H9 (cell line): ENCODE results near the gene PLGRKT. TPM values are rescaled to one million over a fixed set of nuclear protein-coding genes. Genes with fewer than 3 reads are reported as not detected.
"Not testable (repeated sequence)": the region's sequence is repeated elsewhere in the genome, so short reads cannot be mapped to it uniquely, and the experiment has no call there.

Experiments used
- DNase-seq: peaks from one replicate; pipeline ENCODE4 v3.0.0-alpha.2; 2017
- H2AFZ ChIP-seq: one replicate; pipeline ENCODE4 v1.6.1; 2013; ENCODE audit warnings: mild to moderate bottlenecking, low read length, control low read depth, moderate library complexity
- H2AK5ac ChIP-seq: 2 replicates; pipeline ENCODE4 v1.6.1; 2013; ENCODE audit warnings: low read length, control low read depth, mixed read lengths; ENCODE audit not compliant: insufficient read length
- H2BK120ac ChIP-seq: one replicate; pipeline ENCODE4 v1.6.1; 2013; ENCODE audit warnings: low read depth, mild to moderate bottlenecking, low read length, control low read depth, inconsistent platforms; ENCODE audit not compliant: poor library complexity, severe bottlenecking
- H2BK12ac ChIP-seq: 2 replicates; pipeline ENCODE4 v1.6.1; 2013; ENCODE audit warnings: low read length, control low read depth, mixed read lengths, low read depth; ENCODE audit not compliant: insufficient read length
- H2BK15ac ChIP-seq: 2 replicates; pipeline ENCODE4 v1.6.1; 2013; ENCODE audit warnings: low read depth, low read length, control low read depth
- H2BK20ac ChIP-seq: one replicate; pipeline ENCODE4 v1.6.1; 2013; ENCODE audit warnings: low read depth, mild to moderate bottlenecking, low read length, control low read depth, inconsistent platforms; ENCODE audit not compliant: poor library complexity, severe bottlenecking
- H2BK5ac ChIP-seq: 2 replicates; pipeline ENCODE4 v1.6.1; 2013; ENCODE audit warnings: low read length, control low read depth, mixed read lengths; ENCODE audit not compliant: insufficient read length
- H3K14ac ChIP-seq: 2 replicates; pipeline ENCODE4 v1.6.1; 2013; ENCODE audit warnings: low read length, control low read depth; ENCODE audit not compliant: insufficient read depth
- H3K18ac ChIP-seq: 2 replicates; pipeline ENCODE4 v1.6.1; 2013; ENCODE audit warnings: low read depth, mild to moderate bottlenecking, mixed read lengths, low read length, control low read depth; ENCODE audit not compliant: insufficient read length
- H3K23ac ChIP-seq: 2 replicates; pipeline ENCODE4 v1.6.1; 2013; ENCODE audit warnings: low read length, control low read depth, mixed read lengths, low read depth; ENCODE audit not compliant: insufficient read length
- H3K23me2 ChIP-seq: 2 replicates; pipeline ENCODE4 v1.6.1; 2013; ENCODE audit warnings: low read depth, mild to moderate bottlenecking, mixed read lengths, low read length, control low read depth; ENCODE audit not compliant: insufficient read length, poor library complexity, severe bottlenecking
- H3K27ac ChIP-seq: 2 replicates; pipeline ENCODE4 v1.5.1; 2013; ENCODE audit warnings: low read length, control low read depth, mixed read lengths, low read depth; ENCODE audit not compliant: insufficient read length
- H3K27me3 ChIP-seq: 2 replicates; pipeline ENCODE4 v1.6.1; 2013; ENCODE audit warnings: low read length, control low read depth, inconsistent platforms; ENCODE audit not compliant: insufficient read depth
- H3K4ac ChIP-seq: 2 replicates; pipeline ENCODE4 v1.6.1; 2013; ENCODE audit warnings: low read depth, mild to moderate bottlenecking, control low read depth, inconsistent platforms, low read length, moderate library complexity
- H3K4me1 ChIP-seq: 2 replicates; pipeline ENCODE4 v1.6.1; 2013; ENCODE audit warnings: low read length, control low read depth, inconsistent platforms; ENCODE audit not compliant: insufficient read depth
- H3K4me2 ChIP-seq: 2 replicates; pipeline ENCODE4 v1.6.1; 2013; ENCODE audit warnings: low read length, control low read depth, mixed read lengths; ENCODE audit not compliant: insufficient read length, insufficient read depth
- H3K56ac ChIP-seq: 2 replicates; pipeline ENCODE4 v1.6.1; 2013; ENCODE audit warnings: low read depth, mild to moderate bottlenecking, mixed read lengths, low read length, control low read depth; ENCODE audit not compliant: insufficient read length
- H3K79me1 ChIP-seq: 2 replicates; pipeline ENCODE4 v1.6.1; 2013; ENCODE audit warnings: low read depth, mild to moderate bottlenecking, moderate library complexity, low read length, control low read depth, inconsistent platforms; ENCODE audit not compliant: insufficient read depth, poor library complexity, severe bottlenecking
- H3K79me2 ChIP-seq: 2 replicates; pipeline ENCODE4 v1.6.1; 2013; ENCODE audit warnings: low read length, control low read depth, inconsistent platforms; ENCODE audit not compliant: insufficient read depth
- H3K9ac ChIP-seq: 2 replicates; pipeline ENCODE4 v1.6.1; 2013; ENCODE audit warnings: low read length, control low read depth, mixed read lengths; ENCODE audit not compliant: insufficient read length; ENCODE audit errors: extremely low read depth
- H3K9me3 ChIP-seq: one replicate; pipeline ENCODE4 v1.6.1; 2013; ENCODE audit warnings: low read depth, low read length, inconsistent platforms; ENCODE audit not compliant: control insufficient read depth
- H3T11ph ChIP-seq: one replicate; pipeline ENCODE4 v1.6.1; 2013; ENCODE audit warnings: mild to moderate bottlenecking, low read length, control low read depth, inconsistent platforms
- H4K20me1 ChIP-seq: one replicate; pipeline ENCODE4 v1.6.1; 2013; ENCODE audit not compliant: control insufficient read depth, insufficient read length, insufficient read depth
- H4K5ac ChIP-seq: 2 replicates; pipeline ENCODE4 v1.6.1; 2013; ENCODE audit warnings: low read depth, mild to moderate bottlenecking, mixed read lengths, low read length, control low read depth; ENCODE audit not compliant: insufficient read length
- H4K8ac ChIP-seq: replicated peaks from 2 replicates; pipeline ENCODE4 v1.6.1; 2013; ENCODE audit warnings: low read length, control low read depth, mixed read lengths, low read depth; ENCODE audit not compliant: insufficient read length
- H4K91ac ChIP-seq: 2 replicates; pipeline ENCODE4 v1.6.1; 2013; ENCODE audit warnings: low read depth, mild to moderate bottlenecking, moderate library complexity, mixed read lengths, low read length, control low read depth; ENCODE audit not compliant: insufficient read length
- H3K27ac Mint-ChIP-seq, 3 experiments: 2 replicates in 2 of 3; 3 replicates in 1 of 3; pipeline ENCODE4 v1.8.0; 2020 to 2021; ENCODE audit warnings: mixed read lengths in 3 of 3, mild to moderate bottlenecking in 1 of 3, moderate library complexity in 1 of 3
- H3K27me3 Mint-ChIP-seq: 2 replicates; pipeline ENCODE4 v1.8.0; 2021; ENCODE audit warnings: low read depth, mild to moderate bottlenecking, moderate library complexity, mixed read lengths
- H3K36me3 Mint-ChIP-seq, 3 experiments: 2 replicates in 2 of 3; 3 replicates in 1 of 3; pipeline ENCODE4 v1.8.0; 2020 to 2021; ENCODE audit warnings: low read depth in 3 of 3, mixed read lengths in 3 of 3; ENCODE audit not compliant: insufficient read depth in 1 of 3
- H3K4me1 Mint-ChIP-seq, 2 experiments: 2 replicates each; pipeline ENCODE4 v1.8.0; 2020; ENCODE audit warnings: mixed read lengths in 2 of 2
- H3K4me3 Mint-ChIP-seq, 2 experiments: 2 replicates in 1 of 2; 3 replicates in 1 of 2; pipeline ENCODE4 v1.8.0; 2020 to 2021; ENCODE audit warnings: mild to moderate bottlenecking in 2 of 2, mixed read lengths in 2 of 2, moderate library complexity in 1 of 2
- H3K9me3 Mint-ChIP-seq, 2 experiments: 2 replicates in 1 of 2; 3 replicates in 1 of 2; pipeline ENCODE4 v1.8.0; 2020; ENCODE audit warnings: mild to moderate bottlenecking in 2 of 2, mixed read lengths in 2 of 2, moderate library complexity in 1 of 2
- WGBS: extraction: QIAGEN DNeasy Blood & Tissue Kit; methylation state at CpG from one replicate; pipeline ENCODE4 v1.1.7; 2013; ENCODE audit warnings: missing lambda C conversion rate, low lambda C conversion rate, mixed read lengths; ENCODE audit not compliant: insufficient read length; ENCODE audit errors: extremely low coverage; 5-methylcytosine and 5-hydroxymethylcytosine counted together
- total RNA-seq: library from RNA; stranded (reverse); gene quantifications from 2 replicates; pipeline ENCODE4 v1.2.1, GENCODE V29; 2021
- TF ChIP-seq, protein P1 (sequence below): fragments of 200-600 bp; sonication (generic); conservative IDR thresholded peaks from 3 replicates; pipeline ENCODE4 v1.8.0; 2021; ENCODE audit warnings: antibody characterized with exemption, mild to moderate bottlenecking

PLGRKT gene
- total RNA-seq, 1 experiment from 2014 or later: 19.6 TPM

DNA sequence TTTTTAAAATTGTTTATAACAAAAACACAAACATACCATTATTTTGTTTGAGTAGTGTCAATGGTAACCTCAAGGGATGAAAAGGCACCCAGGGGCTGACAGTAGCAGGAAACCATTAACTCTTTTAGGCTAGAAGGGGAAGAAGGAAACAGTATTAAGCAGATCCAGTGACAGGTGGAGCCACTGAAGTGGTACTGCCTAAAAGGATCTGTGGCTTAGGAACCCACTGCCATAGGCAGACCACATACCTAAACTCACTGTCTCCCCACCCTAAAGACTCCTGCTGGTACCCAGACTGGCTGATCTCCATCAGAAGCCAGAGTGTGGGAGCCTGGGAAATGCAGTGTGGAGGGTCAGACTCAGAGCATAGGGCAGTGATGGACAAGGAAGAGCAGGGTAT is 111.5 kb downstream of the PLGRKT start:
- Mint-ChIP-seq H3K4me3 (no peak overlapping the region; a peak in 1 of 5 replicates), H3K27me3 (no peaks in the 10 kb centered on the region), H3K4me1 (peaks cover 23 to 33% of the 10 kb centered on the region in 2 experiments), H3K36me3 (peaks cover 10 to 21% (median 10%) of the 10 kb centered on the region in 3 experiments), H3K9me3 (peaks cover 2 to 15% of the 10 kb centered on the region in 2 experiments; a peak in 4 of 5 replicates), H3K27ac (peak overlapping the region in 1 of 3 experiments; percentile 67; a peak in 1 of 7 replicates)
- Histone ChIP-seq H3K23me2 (no peaks in the 10 kb centered on the region), H3K27ac (no peak overlapping the region), H2BK20ac (no peak overlapping the region), H4K20me1 (no peaks in the 10 kb centered on the region), H4K5ac (no peak overlapping the region), H3K4ac (no peak overlapping the region), H3K9me3 (no peaks in the 10 kb centered on the region), H2BK5ac (no peak overlapping the region), H3K79me2 (no peaks in the 10 kb centered on the region), H3K56ac (no peak overlapping the region), H3K14ac (no peak overlapping the region), H3K18ac (no peak overlapping the region), H2BK120ac (no peak overlapping the region), H2AK5ac (no peak overlapping the region), H2AFZ (no peak overlapping the region), H3K9ac (no peak overlapping the region), H4K91ac (no peak overlapping the region), H3K23ac (no peak overlapping the region), H2BK15ac (no peak overlapping the region), H3K27me3 (no peaks in the 10 kb centered on the region), H3K4me1 (no peaks in the 10 kb centered on the region; the same call in 1 of the 2 replicates), H3T11ph (no peak overlapping the region), H4K8ac (no peak overlapping the region), H3K4me2 (no peak overlapping the region), H2BK12ac (no peak overlapping the region), H3K79me1 (no peaks in the 10 kb centered on the region)
- DNase-seq: no peak
- TF ChIP-seq, protein P1, sequence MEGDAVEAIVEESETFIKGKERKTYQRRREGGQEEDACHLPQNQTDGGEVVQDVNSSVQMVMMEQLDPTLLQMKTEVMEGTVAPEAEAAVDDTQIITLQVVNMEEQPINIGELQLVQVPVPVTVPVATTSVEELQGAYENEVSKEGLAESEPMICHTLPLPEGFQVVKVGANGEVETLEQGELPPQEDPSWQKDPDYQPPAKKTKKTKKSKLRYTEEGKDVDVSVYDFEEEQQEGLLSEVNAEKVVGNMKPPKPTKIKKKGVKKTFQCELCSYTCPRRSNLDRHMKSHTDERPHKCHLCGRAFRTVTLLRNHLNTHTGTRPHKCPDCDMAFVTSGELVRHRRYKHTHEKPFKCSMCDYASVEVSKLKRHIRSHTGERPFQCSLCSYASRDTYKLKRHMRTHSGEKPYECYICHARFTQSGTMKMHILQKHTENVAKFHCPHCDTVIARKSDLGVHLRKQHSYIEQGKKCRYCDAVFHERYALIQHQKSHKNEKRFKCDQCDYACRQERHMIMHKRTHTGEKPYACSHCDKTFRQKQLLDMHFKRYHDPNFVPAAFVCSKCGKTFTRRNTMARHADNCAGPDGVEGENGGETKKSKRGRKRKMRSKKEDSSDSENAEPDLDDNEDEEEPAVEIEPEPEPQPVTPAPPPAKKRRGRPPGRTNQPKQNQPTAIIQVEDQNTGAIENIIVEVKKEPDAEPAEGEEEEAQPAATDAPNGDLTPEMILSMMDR: no peak

DNA sequence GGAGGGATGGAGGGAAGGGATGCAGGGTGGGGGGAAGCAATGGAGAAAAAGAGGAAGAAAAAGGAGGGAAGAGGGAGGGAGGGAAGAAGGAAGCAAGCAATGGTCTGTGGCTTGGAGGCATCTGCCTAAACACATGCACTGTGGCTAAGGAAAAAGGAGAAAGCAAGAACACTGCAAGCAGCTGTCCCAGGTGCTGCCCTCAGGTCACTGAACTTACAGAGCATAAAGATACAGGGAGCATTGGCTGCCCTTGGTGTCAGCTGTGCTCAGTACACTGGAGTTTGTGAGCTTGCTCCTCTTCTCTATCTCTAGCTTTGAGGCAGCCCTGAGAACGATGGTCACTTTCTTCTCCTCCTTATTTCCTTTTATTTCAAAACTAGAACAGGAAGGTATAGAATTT is 116.1 kb downstream of the PLGRKT start:
- H2BK5ac ChIP-seq, H3K27ac ChIP-seq, H3K23me2 ChIP-seq, H3K9me3 ChIP-seq, H4K20me1 ChIP-seq, H4K91ac ChIP-seq, H2BK15ac ChIP-seq, DNase-seq, H3K18ac ChIP-seq, H3K14ac ChIP-seq, H2BK120ac ChIP-seq, H3K9me3 Mint-ChIP-seq, H3T11ph ChIP-seq, H3K4me1 ChIP-seq, H4K8ac ChIP-seq, H3K56ac ChIP-seq, H3K27ac Mint-ChIP-seq, H2AFZ ChIP-seq, H2AK5ac ChIP-seq, H3K4me2 ChIP-seq, H3K4me3 Mint-ChIP-seq, H3K23ac ChIP-seq, H3K36me3 Mint-ChIP-seq, H3K9ac ChIP-seq, H2BK12ac ChIP-seq, H3K79me1 ChIP-seq, H4K5ac ChIP-seq, H3K4me1 Mint-ChIP-seq, H3K27me3 Mint-ChIP-seq, H3K4ac ChIP-seq, H2BK20ac ChIP-seq, H3K27me3 ChIP-seq, H3K79me2 ChIP-seq: not testable (repeated sequence)
- no CpG with 5 or more reads among the region's 1 CpG for WGBS
